ENCODE measurements around the gene OR2A42. TPM values are rescaled to one million over a fixed set of nuclear protein-coding genes. Genes with fewer than 3 reads are reported as not detected.
"Not testable (repeated sequence)": the region's sequence is repeated elsewhere in the genome, so short reads cannot be mapped to it uniquely, and the experiment has no call there.

The OR2A42 gene
- total RNA-seq, 2 experiments from 2014 or later, result not detected

GRCh38 chr7:144198934-144199333, 40.5 kb downstream of the OR2A42 start:
- H3K27ac ChIP-seq (ENCODE audit: low read depth, low read length, poor library complexity, severe bottlenecking); CTCF ChIA-PET (ENCODE audit: unreplicated experiment); H3K9me3 ChIP-seq (ENCODE audit: low read length); H2AFZ ChIP-seq (ENCODE audit: low read length); POLR2A ChIA-PET; BruUV-seq (replicated peaks); H3K4me3 ChIP-seq (ENCODE audit: low read depth, low read length, poor library complexity, severe bottlenecking); intact Hi-C loops (cut with micrococcal nuclease; ENCODE audit: unreplicated experiment); H3K4me1 ChIP-seq (ENCODE audit: insufficient read depth, low read length, poor library complexity, severe bottlenecking); H3K79me2 ChIP-seq (ENCODE audit: insufficient read depth, low read depth, low read length); H4K20me1 ChIP-seq (ENCODE audit: insufficient read depth, low read length); H3K36me3 ChIP-seq (ENCODE audit: insufficient read depth, low read length); H3K9me2 ChIP-seq (ENCODE audit: insufficient read depth, low read length); DNase-seq (ENCODE audit: low spot score); H3K4me2 ChIP-seq (ENCODE audit: low read length): not testable (repeated sequence)

DNA sequence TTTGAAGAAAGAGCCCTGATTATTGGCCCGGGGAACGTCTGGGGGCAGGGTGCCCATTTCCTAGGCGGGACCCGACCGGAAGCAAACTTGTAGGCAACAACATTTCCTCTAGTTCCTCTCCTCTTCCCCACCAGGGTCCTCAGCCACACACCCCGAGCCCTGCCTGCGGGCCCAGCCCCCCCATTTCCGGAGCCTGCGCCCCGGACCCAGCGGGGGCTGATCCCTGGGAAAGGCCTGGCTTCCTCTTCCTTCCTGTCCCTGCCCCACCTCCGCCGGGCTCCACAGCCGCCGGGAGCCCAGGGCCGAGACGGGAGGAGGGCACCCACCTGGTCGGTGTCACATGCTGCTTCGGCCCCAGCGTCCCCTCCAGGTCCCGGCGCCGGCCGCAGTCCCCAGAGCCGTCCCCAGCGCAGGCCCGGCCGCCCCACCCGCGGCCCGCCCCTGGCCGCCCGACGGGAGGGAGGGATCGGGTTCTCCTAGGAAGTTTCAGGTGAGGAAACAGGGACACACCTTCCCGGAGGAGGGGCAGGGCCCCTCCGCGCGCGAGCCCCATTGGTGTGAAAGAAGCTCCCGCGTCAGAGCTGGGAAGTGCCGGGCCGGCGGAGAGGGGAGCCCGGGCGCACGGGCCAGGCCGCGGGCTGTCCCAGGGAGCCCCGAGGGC, 44.1 kb downstream of the OR2A42 start, which contains the start of gene ARHGEF35:
ARHGEF35 (minus strand) TSS at position 622 of the 661 bp plus-strand sequence. CDS start 7,450 bp downstream, outside the sequence.
- H4K20me1 ChIP-seq (ENCODE audit: insufficient read depth, low read length); BruUV-seq (replicated peaks); H3K4me1 ChIP-seq (ENCODE audit: insufficient read depth, low read length, poor library complexity, severe bottlenecking); DNase-seq (ENCODE audit: low spot score); intact Hi-C loops (cut with micrococcal nuclease; ENCODE audit: unreplicated experiment); H3K79me2 ChIP-seq (ENCODE audit: insufficient read depth, low read depth, low read length); H3K9me2 ChIP-seq (ENCODE audit: insufficient read depth, low read length); H3K27ac ChIP-seq (ENCODE audit: low read depth, low read length, poor library complexity, severe bottlenecking); H3K9me3 ChIP-seq (ENCODE audit: low read length); H3K4me2 ChIP-seq (ENCODE audit: low read length); CTCF ChIA-PET (ENCODE audit: unreplicated experiment); H3K4me3 ChIP-seq (ENCODE audit: low read depth, low read length, poor library complexity, severe bottlenecking); H3K36me3 ChIP-seq (ENCODE audit: insufficient read depth, low read length); H2AFZ ChIP-seq (ENCODE audit: low read length); POLR2A ChIA-PET: not testable (repeated sequence)

DNA sequence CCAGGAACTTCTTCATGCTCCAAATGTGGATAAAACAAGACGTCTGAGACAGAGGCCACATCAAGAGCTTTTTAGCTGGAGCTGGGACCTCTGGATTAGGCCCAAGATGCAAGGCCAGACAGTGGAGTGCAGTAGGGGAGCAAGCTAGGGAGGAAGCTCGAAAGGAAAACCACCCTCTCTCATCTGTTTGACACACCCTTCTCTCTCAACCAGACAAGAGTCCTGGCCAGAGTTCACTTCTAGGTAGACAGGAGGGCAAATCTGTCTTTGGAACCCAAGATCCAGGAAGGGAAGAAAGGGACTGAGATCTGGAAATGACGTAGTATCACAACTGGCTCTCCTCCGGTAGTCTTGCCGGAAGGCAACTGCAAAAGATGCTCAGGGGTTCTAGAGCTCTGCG, 45.0 kb downstream of the OR2A42 start:
- POLR2A ChIA-PET; H2AFZ ChIP-seq (ENCODE audit: low read length); H3K27ac ChIP-seq (ENCODE audit: low read depth, low read length, poor library complexity, severe bottlenecking); H3K79me2 ChIP-seq (ENCODE audit: insufficient read depth, low read depth, low read length); H3K4me2 ChIP-seq (ENCODE audit: low read length); CTCF ChIA-PET (ENCODE audit: unreplicated experiment); intact Hi-C loops (cut with micrococcal nuclease; ENCODE audit: unreplicated experiment); BruUV-seq (replicated peaks); H3K36me3 ChIP-seq (ENCODE audit: insufficient read depth, low read length); H3K4me3 ChIP-seq (ENCODE audit: low read depth, low read length, poor library complexity, severe bottlenecking); H3K9me3 ChIP-seq (ENCODE audit: low read length); H4K20me1 ChIP-seq (ENCODE audit: insufficient read depth, low read length); H3K4me1 ChIP-seq (ENCODE audit: insufficient read depth, low read length, poor library complexity, severe bottlenecking); DNase-seq (ENCODE audit: low spot score); H3K9me2 ChIP-seq (ENCODE audit: insufficient read depth, low read length): not testable (repeated sequence)

- H3K9me3 ChIP-seq (ENCODE audit: low read length); intact Hi-C loops (cut with micrococcal nuclease; ENCODE audit: unreplicated experiment); DNase-seq (ENCODE audit: low spot score); H3K9me2 ChIP-seq (ENCODE audit: insufficient read depth, low read length); BruUV-seq (replicated peaks); POLR2A ChIA-PET; CTCF ChIA-PET (ENCODE audit: unreplicated experiment); H3K4me3 ChIP-seq (ENCODE audit: low read depth, low read length, poor library complexity, severe bottlenecking); H3K36me3 ChIP-seq (ENCODE audit: insufficient read depth, low read length); H2AFZ ChIP-seq (ENCODE audit: low read length); H3K27ac ChIP-seq (ENCODE audit: low read depth, low read length, poor library complexity, severe bottlenecking); H3K79me2 ChIP-seq (ENCODE audit: insufficient read depth, low read depth, low read length); H3K4me2 ChIP-seq (ENCODE audit: low read length); H4K20me1 ChIP-seq (ENCODE audit: insufficient read depth, low read length); H3K4me1 ChIP-seq (ENCODE audit: insufficient read depth, low read length, poor library complexity, severe bottlenecking): not testable (repeated sequence)
Observed at GRCh38 chr7:144193782-144194181, 45.6 kb downstream of the OR2A42 start.

DNA sequence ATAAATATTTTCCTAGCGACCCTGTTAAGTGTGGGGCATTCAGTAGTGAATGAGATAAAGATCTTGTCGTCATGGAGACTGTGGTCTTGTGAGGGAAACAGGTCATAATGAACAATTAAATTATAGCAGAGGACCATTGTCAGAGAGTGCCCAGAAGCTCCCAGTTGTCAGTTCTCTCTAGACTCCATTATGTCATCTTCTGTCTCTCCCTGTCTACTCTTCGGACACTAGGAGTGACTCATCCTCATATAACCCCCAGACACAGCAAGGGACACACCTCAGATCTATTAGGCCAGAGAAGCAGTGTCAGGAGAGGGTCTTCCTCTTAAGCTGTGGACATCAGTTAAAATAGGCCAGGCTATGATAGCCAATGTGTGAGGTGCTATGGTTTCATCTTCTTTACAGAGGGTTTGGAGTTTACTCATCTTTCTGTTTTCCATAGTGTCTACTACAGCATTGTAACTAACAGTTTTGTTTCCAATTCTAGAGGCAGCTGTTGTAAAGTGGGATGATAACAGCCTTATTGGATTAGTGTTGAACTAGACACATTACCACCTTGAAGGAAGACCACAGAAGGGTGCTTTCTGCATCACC, 50.7 kb downstream of the OR2A42 start:
- H4K20me1 ChIP-seq (ENCODE audit: insufficient read depth, low read length); H3K4me2 ChIP-seq (ENCODE audit: low read length); H2AFZ ChIP-seq (ENCODE audit: low read length); H3K79me2 ChIP-seq (ENCODE audit: insufficient read depth, low read depth, low read length); H3K36me3 ChIP-seq (ENCODE audit: insufficient read depth, low read length); BruUV-seq (replicated peaks); H3K9me3 ChIP-seq (ENCODE audit: low read length); H3K4me1 ChIP-seq (ENCODE audit: insufficient read depth, low read length, poor library complexity, severe bottlenecking); intact Hi-C loops (cut with micrococcal nuclease; ENCODE audit: unreplicated experiment); H3K9me2 ChIP-seq (ENCODE audit: insufficient read depth, low read length); H3K27ac ChIP-seq (ENCODE audit: low read depth, low read length, poor library complexity, severe bottlenecking); DNase-seq (ENCODE audit: low spot score); POLR2A ChIA-PET; CTCF ChIA-PET (ENCODE audit: unreplicated experiment); H3K4me3 ChIP-seq (ENCODE audit: low read depth, low read length, poor library complexity, severe bottlenecking): not testable (repeated sequence)

GRCh38 chr7:144187848-144188247, 51.6 kb downstream of the OR2A42 start:
- CTCF ChIA-PET (ENCODE audit: unreplicated experiment); H3K36me3 ChIP-seq (ENCODE audit: insufficient read depth, low read length); H3K4me1 ChIP-seq (ENCODE audit: insufficient read depth, low read length, poor library complexity, severe bottlenecking); DNase-seq (ENCODE audit: low spot score); H2AFZ ChIP-seq (ENCODE audit: low read length); POLR2A ChIA-PET; BruUV-seq (replicated peaks); H3K9me2 ChIP-seq (ENCODE audit: insufficient read depth, low read length); H4K20me1 ChIP-seq (ENCODE audit: insufficient read depth, low read length); H3K9me3 ChIP-seq (ENCODE audit: low read length); intact Hi-C loops (cut with micrococcal nuclease; ENCODE audit: unreplicated experiment); H3K27ac ChIP-seq (ENCODE audit: low read depth, low read length, poor library complexity, severe bottlenecking); H3K4me3 ChIP-seq (ENCODE audit: low read depth, low read length, poor library complexity, severe bottlenecking); H3K79me2 ChIP-seq (ENCODE audit: insufficient read depth, low read depth, low read length); H3K4me2 ChIP-seq (ENCODE audit: low read length): not testable (repeated sequence)
